NCI-H1105 (cell line): ENCODE measurements around the gene UROC1.

ENCODE experiments used
- DNase-seq: peaks from one replicate; lab custom pipeline; 2025; lab: John Stamatoyannopoulos, UW

UROC1 gene

DNA sequence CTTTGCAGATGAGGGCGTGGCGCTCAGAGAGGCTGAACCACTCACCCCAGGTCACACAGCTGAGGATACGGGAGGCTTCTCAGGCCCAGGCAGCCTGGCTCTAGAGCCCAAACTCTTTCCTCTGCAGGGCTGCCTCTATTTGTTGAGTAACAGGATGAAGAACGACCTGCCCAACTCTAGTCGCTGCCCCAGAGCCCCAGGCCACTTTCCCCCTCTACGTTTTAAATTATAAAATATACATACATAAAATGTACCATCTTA lies 22.7 kb downstream of the UROC1 start:
- no peak for DNase-seq

DNA sequence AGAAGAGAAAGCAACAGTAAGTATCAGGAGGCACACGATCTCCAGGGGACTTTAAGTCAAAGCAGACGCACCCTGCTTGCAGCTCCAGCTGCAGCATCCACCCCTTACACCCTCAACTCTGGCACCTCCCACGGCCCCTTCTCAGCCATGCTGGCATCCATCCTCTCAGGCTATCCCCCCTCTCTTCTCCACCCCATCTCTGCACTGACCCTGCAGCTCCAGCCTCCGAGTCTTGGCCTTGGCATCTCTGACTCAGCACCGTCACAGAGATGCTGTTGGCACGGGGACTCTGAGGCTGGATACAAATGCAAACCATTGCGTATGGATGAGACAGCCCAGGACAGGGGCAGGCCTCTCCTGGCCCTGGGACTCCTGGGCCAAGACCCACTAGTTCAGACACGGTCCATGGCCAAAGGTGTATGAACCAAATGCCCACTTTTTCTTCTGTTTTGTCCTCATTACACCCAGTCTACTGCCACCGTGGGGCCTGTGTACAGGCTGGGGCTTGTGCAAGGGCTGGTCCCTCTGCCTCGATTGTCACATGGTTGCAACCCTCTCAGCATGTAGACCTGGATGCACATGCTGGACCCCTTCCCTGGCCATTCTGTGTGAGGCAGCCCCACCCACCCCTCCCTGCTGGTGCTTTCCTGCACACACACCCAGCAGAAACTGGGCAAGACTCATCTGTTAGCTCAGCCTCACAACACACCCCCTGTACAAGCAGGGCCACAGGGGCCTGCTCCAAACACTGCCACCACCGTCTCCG lies 23.2 kb downstream of the UROC1 start:
- DNase-seq, result no peak

DNA sequence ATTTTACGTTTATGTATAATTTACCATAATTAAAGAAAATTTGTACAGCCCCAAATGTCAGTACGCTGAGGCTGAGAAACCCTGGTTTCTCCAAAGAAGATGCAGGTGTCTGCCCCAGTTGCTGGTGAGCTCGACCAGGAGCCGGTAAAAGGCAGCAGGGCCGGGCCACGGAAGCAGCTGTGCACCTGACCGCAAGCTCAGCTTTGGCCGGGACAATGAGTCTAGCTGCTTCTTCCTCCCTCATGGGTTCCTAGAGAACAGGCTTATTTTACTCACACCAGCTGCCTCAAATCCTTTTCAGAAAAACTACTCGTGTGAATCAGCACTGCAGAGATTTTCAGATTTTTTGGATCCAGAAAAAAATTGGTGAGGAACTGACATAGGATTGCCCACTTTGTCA lies 23.8 kb downstream of the UROC1 start:
- DNase-seq, result no peak

DNA sequence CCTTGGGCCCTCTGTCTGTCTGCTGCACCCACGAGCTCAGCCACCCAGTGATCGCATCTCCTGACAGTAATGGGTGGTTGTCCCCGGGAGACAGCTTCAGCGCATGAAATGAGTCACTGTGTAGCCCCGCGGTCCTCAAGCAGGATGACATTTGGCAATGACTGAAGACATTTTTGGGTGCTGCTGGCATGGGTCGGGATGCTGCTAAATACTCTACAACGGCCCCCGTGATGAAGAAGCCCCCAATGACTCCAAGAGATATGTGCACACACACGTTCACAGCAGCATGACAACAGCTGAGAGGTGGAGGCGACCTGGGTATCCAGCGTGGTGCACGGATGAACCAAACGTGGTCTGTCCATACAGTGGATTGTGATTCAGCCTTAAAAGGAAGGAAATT lies 24.5 kb downstream of the UROC1 start:
- no peak for DNase-seq

DNA sequence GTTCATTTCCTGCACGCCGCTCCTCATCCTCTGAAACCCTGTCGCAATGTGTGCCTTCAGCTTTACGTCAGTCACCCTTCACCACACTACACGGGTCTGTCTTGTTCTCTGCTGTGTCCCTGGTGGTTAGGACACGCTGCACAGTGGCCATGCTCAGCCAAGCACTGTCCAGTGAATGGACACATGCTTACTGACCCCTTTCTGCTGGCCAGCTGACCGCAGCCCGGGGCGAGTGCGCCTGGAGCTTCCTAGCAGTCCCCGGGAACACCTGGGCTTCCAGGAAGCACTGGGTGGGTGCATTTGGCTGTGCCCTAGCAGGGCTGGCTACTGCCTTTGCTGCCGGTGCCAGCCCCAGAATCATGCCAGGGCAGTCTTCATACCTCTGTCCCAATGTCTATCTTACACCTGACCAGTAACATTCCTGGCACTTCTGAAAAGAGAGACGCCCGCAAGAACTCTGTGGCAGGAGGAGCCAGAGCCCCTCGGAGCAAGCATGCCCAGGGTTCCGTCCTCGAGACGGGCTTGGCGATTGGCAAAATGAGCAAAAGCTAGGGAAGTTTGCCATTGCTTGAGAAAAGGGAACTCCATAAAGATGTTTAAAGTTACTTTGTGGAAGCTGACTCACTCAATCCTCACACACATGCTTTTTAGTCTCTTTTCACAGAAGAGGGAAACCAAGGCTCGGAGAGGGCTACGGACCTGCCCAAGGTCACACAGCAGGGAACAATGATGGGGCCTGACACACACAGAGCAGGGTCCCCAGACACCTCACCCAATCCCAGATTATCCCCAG lies 26.2 kb downstream of the UROC1 start:
- no peak for DNase-seq

DNA sequence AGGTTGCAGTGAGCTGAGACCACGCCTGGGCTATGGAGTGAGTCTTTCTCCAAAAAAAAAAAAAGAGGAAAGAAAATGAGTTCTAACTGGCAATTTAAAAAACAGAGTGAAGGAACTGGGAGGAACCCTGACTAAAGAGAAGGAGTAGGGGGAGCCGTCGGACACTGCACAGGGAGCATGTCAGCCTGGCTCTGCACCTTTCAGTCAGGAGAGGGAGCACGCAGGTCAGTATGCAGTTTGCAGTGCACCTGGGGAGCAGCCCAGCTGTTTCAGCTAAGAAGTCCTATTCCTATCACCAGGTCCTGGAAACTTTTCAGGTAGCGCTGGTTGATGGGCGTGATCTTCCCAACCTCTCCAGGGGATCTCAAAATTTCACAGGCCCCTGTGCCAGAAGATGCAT lies 27.0 kb downstream of the UROC1 start:
- no peak for DNase-seq

DNA sequence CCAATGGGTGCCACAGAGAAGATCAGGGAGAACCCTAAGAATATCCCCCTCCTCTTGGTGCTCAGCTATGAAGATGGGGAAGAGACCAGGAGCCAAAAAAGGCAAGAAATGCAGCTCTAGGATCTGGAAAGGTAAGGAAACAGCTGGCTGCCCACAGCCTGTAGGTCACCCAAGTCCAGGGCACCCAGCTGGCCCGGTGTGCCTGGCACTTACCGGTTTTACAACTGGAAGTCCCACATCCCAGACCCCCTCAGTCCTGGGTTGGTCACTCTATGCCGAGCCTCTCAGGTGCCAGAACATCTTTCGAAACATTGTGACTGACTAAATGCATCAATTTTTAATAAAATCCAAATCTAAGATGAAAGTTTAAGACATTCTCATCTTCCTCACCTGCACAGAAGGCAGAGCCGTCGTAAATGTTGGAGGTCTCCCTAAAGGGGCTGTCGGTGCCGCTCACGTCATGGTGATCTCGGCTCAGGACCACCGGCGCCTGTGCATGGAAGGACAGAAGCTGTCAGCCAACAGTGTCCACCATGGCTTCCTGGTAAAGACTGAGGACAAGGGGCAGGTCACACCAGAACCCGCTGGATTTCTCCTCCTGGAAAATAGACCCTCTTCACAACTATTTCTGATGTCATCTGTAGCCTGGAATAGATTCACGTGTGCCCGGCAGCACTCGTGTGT lies 28.5 kb downstream of the UROC1 start:
- no peak for DNase-seq

DNA sequence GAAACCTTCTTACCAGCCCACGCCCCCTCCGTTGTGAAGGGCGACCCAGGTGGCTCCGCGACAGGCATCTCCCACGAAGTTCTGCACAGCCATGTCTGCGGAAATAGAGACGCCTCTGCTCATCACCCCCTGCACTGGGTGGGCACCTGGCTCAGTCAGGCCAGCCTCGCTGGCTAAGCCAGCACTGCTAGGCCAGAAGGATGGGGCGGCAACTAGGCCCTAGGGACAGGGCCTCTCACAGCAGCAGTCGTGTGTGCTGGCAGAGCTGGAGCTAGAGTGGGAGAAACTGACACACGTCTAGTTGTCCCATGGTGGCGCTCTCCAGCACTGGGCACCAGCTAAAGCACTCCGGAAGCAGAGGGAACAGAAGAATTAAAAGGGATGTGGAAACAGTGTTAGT lies 29.4 kb downstream of the UROC1 start:
- no peak for DNase-seq

DNA sequence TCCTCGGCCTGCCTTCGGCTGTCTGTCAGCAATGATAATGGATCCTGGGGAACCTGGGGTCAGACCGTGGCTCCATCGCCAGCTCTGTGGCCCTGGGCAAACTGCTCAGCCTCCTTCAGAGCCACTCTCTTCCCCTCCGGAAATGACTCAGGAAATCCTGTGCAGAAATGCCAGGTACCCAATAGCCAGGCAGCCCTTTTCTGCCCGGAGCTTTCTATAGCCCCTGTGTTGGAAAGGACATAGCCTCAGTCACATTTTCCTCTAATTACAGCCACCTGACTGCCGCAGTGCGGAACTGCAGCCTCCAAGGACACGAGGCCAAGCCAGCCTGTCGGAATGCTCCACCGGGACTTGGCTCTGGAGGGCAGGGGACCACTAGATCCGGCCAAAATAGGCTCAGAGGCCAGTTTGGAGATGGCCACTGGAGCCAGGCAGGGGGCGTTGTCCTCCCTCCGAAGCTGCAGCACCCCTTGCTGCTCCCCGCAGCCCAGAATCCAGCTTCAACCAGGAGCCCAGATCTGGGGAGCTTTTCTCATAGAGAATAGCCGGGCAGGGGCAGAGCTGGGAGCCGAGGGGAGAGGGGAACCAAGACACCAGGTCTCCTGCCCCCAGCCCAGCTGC lies 30.3 kb downstream of the UROC1 start:
- no peak for DNase-seq

DNA sequence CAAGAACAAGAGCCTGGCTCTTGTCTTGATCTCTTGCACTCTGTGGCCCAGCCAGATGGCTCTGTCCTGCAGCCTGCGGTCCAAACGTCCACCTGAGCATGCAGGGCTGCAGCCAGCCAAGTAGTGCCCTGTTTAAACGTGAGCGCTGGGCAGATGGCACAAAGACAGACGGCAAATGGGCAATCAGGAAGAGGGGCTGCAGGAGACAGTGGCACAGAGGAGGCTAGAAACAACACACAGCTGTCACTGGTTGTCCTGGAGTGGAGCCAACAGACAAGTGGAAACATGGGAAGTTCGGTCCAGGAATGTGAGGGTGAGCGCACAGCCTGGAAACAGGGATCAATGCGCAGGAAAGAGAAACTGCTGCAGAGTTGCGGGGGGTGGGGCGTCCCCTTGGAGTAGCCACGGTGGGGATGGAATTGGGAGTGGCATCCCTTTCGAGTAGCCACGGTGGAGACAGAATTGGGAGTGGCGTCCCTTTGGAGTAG lies 31.2 kb downstream of the UROC1 start:
- DNase-seq, result no peak

DNA sequence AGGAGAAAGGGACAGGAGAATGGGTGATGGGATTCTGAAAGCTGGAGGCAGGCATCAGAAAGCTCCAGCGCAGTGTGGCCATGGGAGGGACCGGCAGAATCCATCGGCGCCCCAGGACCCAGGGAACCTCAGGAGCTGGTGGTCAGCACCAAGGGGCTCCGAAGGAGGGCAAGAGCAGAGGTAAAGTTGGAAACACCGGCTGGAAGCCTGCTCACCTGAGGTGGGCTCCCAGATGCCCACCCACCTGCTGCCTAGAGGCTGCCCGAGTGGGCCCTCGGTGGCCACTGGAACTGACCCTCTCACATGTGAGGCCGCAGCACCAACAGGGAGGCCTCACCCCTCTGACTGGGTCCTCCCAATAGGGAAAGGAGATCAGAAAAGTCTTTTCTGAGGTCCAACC lies 31.6 kb downstream of the UROC1 start:
- DNase-seq, result no peak

DNA sequence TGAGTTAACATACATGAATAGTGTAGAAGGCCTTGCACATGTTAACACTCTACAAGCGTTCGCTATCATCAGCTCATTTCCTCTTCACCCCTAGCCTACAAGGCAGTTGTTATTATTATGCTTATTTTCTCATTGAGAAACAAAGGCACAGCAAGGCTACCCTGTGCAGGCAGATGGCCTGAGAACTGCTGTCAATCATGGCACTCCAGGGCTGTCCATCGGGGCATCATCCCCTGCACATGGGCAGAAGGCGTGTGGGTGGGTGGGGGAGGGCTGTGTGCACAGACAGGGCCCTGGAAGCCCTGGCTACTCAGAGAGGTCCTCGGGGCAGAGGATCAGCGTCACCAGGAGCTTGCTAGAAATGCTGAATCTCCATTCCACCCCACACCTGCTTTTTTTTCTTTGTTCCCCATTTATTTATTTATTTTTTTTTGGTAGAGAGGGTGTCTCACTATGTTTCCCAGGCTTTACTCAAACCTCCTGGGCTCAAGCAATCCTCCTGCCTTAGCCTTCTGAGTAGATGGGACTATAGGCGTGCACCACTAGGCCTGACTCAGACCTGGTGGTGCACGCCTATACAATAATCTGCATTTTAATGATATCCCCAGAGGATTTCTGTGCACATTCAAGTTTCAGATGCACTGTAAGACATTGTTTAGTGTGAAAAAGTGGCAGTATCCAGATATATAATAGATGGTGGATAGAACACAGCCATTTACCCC lies 32.2 kb downstream of the UROC1 start:
- no peak for DNase-seq

DNA sequence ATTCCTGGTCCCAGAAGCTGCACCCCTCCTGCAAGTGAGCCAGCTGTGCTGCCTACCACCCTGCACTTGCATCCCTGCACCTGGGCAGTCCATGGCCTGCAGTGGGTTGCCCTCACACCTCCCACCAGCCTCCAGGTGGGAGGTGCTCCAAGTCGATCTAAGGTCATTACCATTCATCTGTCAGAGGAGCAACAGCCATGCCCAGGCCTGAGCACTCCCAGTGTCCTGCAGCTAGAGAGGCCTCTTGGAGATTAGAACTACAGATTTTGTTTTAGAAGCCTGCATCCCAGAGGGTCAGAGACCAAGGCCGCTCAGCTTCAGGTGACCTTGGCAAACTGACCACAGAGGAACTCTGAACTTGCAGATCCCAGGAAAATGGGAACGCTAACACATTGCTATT lies 32.9 kb downstream of the UROC1 start:
- no peak for DNase-seq

DNA sequence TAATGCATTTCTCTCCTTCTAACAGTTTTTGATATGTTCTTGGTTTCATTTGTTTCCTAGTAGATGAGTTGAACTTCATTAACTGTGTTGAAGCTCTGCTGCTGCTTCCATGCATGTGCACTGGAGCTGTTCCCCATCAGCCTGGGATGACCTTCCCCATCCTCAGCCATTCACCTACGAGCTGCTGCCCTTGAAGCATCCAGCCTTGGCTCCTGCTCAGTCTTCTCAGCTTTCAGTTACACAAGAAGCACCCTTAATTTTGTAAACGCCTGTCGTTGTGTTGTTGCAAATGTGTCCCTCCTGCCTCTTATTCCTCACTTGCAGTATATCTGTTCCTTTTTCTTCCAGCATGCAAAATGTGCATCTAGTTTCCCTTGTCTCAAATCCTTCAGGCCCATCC lies 33.4 kb downstream of the UROC1 start:
- no peak for DNase-seq

DNA sequence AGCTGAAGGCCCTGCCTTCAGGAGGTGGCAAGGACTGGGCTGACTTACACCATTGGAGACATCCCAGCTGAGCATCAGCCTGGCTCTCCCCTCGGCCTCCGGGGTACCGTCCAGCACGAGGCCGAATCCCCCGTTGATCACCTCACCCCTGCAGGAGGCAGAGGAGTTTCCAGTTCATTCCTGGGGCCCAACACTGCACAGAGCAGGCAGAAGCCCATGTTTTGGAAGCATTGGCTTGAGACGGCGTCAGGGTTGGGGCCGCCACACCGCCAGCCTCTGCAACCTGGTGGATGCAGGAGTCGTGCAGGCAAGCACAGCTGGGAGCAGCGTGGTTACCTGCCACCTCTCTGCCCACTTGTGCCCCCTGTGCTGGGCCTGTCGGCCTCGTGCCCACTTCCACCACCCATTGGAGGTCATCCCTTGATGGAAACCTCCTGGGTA lies 34.2 kb downstream of the UROC1 start:
- DNase-seq, result no peak

DNA sequence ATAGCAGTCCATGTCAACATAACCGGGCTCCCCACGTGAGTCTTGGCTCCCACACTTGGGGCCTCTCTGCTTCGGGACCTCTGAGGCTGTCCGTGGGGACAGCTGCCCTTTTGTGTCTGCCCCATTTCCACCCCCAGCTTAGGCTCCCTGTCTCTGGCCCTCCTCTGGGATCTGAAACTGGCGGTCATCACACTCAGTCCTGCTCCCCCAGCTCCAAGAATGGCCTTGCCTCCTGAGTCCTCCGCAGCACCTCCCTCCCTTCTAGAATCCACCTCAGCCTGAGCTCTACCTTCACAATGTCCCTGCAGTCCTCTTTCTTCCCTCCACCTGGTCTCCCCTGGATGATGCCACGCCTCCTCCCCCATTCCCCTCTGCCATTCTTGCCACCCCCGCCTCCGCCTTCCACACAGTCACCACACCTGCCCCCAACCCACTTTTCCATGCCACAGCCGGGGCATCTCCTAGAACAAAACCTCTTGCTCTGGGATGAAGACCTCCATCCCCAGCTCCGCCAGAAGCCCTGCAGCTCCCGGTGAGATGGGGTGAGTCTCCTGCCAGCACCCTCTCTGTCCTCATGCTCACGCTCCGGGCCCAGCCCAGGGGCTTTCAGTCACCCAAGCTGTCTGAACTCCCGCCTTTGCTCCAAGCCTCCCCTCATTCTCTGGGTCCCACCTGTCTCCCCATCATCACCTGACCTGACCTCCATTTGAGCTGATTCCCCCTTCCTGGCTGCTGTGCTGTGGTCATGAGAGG lies 34.9 kb downstream of the UROC1 start:
- DNase-seq, result no peak

DNA sequence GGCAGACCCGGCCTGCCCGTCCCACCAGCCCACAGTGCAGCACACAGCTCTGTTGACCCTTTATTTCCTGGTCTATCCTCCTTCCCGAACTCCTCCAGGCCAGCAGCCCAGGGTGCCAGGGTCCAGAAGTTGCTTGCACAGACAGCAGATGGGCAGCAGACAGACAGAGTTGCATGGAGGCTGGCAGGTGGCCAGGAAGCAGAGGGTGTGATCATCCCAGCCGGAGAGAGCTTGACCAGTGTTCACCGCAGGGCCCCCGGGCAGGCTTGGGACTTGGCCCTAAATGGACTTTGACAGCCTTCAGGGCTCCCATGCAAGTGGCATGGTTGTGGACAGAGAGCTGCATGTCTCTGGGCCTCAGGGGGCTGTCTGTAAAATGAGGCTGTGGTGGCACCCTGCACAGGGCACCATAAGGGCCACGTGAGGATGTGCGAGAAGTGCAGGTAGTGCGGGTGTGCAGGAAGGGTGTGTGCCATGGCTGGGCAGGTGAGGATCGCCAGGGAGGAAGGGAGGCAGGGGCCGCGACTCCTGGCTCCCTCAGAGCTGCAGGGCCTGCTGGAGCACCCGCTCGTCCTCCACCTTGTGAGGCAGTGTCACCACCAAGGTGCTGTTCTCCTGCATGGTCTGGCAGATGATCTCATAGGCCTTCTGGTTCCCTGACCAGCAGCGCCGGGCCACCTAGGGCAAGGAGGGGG lies 35.6 kb downstream of the UROC1 start:
- DNase-seq, result no peak

DNA sequence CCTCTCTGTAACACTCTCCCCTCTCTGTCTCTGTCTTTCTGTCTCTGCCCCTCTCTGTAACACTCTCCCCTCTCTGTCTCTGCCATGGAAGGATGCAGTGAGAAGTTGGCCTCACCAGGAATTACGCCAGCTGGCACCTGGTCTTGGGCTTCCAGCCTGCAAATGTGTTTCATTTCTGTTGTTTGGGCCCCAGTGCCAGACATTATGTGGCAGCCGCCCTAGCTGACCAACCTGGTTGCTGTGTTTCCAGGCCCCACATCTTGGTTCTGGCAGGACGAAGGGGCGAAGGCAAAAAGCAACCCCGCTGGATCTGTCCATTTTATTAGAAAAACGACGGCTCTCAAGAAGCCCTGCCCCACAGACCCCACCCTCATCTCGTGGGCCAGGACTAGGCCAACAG lies 36.7 kb downstream of the UROC1 start:
- DNase-seq, result no peak

DNA sequence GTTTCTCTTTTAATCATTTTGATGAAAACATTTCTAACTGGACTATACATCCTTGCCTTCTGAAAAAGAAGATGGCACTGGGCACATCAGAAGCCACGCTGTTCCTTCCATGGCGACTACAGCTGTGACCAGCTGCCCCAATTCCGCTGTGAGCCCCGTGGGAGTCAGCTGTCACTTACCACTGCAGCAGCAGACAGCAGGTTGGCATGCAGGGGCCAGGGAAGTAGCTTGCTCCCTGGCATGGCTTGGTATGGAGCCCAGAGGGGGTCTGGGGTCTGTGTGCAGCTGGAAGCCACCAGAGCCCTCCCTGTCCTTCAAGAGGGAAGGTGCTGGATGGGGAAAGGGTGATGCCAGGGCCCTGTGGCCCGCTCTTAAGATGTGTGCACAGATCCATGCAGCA lies 37.4 kb downstream of the UROC1 start:
- DNase-seq, result no peak

DNA sequence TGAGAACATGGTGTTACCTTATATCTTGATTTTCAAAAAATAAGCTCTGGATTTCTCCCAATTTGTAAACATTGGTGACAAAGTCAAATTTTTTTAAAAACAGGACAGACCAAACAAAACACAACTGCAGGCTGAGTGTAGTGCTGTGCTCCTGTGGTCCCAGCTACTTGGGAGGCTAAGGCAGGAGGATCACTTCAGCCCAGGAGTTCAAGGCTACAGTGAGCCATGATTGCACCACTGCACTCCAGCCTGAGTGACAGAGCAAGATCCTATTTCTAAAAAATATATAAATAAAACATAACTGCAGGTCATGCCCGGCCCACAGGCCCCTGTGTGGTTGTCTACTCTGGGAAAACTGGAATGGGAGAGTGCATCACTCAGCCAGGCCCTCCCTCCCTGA lies 37.9 kb downstream of the UROC1 start:
- DNase-seq, result no peak
